ENCODE measurements around the gene SYNE1. TPM values are rescaled to one million over a fixed set of nuclear protein-coding genes. Genes with fewer than 3 reads are reported as not detected.

SYNE1 gene
- total and polyA plus RNA-seq, 2 of the 8 experiments (the other 6 are each of a cell fraction or from before 2014, with no cell fraction given): 2.8 to 5.5 TPM

- Histone ChIP-seq H4K8ac (ENCODE audit: extremely low read depth, insufficient read depth, low read length) (no peak overlapping the region), H2BK20ac (ENCODE audit: low read length) (no peak overlapping the region), H3K14ac (ENCODE audit: insufficient read length) (no peak overlapping the region), H3K27ac (ENCODE audit: low read depth, low read length) (no peak overlapping the region), H2AK5ac (ENCODE audit: low read depth, low read length) (no peak overlapping the region), H3K79me2 (ENCODE audit: control insufficient read depth in 1 of 2, insufficient read depth in 2 of 2, low read length in 2 of 2) (no peaks in the 10 kb centered on the region), H2BK5ac (ENCODE audit: low read depth, low read length) (no peak overlapping the region), H3K4me3 (ENCODE audit: extremely low read depth in 1 of 4, insufficient read depth in 2 of 4, low read depth in 3 of 4, low read length in 4 of 4) (no peak overlapping the region), H3K23ac (ENCODE audit: insufficient read length) (no peak overlapping the region), H3K18ac (ENCODE audit: extremely low read depth, low read length) (no peak overlapping the region), H2AFZ (ENCODE audit: low read length) (no peak overlapping the region), H3K4ac (replicated peaks; ENCODE audit: insufficient read length, low read depth, low read length) (no peak overlapping the region), H3K4me2 (ENCODE audit: insufficient read depth in 1 of 2, low read depth in 2 of 2, low read length in 2 of 2) (no peak overlapping the region), H3K9ac (replicated peaks in 1 of 4; ENCODE audit: extremely low read depth in 1 of 4, low read depth in 3 of 4, low read length in 3 of 4) (no peak overlapping the region), H3K4me1 (replicated peaks in 1 of 4; ENCODE audit: control insufficient read depth in 3 of 4, insufficient read depth in 4 of 4, low read length in 3 of 4) (no peaks in the 10 kb centered on the region), H2BK120ac (replicated peaks; ENCODE audit: low read depth, low read length) (no peak overlapping the region), H3K23me2 (ENCODE audit: low read depth, low read length) (no peaks in the 10 kb centered on the region), H2BK15ac (ENCODE audit: low read length) (no peak overlapping the region), H4K5ac (ENCODE audit: insufficient read length, low read depth, low read length) (no peak overlapping the region), H3K27me3 (replicated peaks in 1 of 4; ENCODE audit: control insufficient read depth in 3 of 4, extremely low read depth in 1 of 4, insufficient read depth in 3 of 4, low read length in 3 of 4) (no peaks in the 10 kb centered on the region), H4K20me1 (replicated peaks in 1 of 2; ENCODE audit: control insufficient read depth in 1 of 2, insufficient read depth in 2 of 2, low read length in 2 of 2) (no peaks in the 10 kb centered on the region), H3K56ac (replicated peaks; ENCODE audit: insufficient read length, low read depth, low read length) (no peak overlapping the region), H2BK12ac (ENCODE audit: low read depth, low read length) (no peak overlapping the region), H4K91ac (replicated peaks; ENCODE audit: insufficient read length, low read length) (no peak overlapping the region), H3K36me3 (ENCODE audit: control insufficient read depth in 2 of 4, insufficient read depth in 4 of 4, low read length in 3 of 4) (no peaks in the 10 kb centered on the region), H3K9me3 (ENCODE audit: insufficient read depth in 2 of 2, low read depth in 1 of 2, low read length in 1 of 2) (no peaks in the 10 kb centered on the region), H3K79me1 (ENCODE audit: low read depth, low read length) (no peaks in the 10 kb centered on the region)
- ChIA-PET POLR2A (ENCODE audit: partially characterized antibody) (no interaction called here), CTCF (ENCODE audit: partially characterized antibody) (no interaction called here)
- no peak for TF ChIP-seq EGR1 (IDR thresholded peaks at IDR 0.05; ENCODE audit: borderline replicate concordance, low read depth, low read length)
- TF ChIP-seq SRF (IDR thresholded peaks at IDR 0.05; ENCODE audit: low read depth, low read length): no peak
- no peak for TF ChIP-seq SIX5 (IDR thresholded peaks at IDR 0.05; ENCODE audit: low read depth, low read length)
- TF ChIP-seq MAFK (IDR thresholded peaks at IDR 0.05; ENCODE audit: low read depth, low read length): no peak
- FAIRE-seq (no peak), DNase-seq (ENCODE audit: low read depth in 1 of 2, low spot score in 2 of 2) (no peak)
- WGBS, 2 experiments (ENCODE audit: extremely low coverage in 1 of 2, insufficient coverage in 1 of 2, insufficient read length in 1 of 2, insufficient replicate concordance in 2 of 2, low coverage in 1 of 2, low lambda C conversion rate in 2 of 2, missing lambda C conversion rate in 1 of 2): 93% methylated on average over 6 of the region's 6 CpGs; no CpG with 5 or more reads in 1 of the 2 experiments
Observed at GRCh38 chr6:152404936-152405595, 232.1 kb downstream of the SYNE1 start.

All from H1 (cell line).